GM12874 (cell line): ENCODE results near the gene SOWAHA.

Experiments used
- TF ChIP-seq, protein P1 (sequence below): IDR thresholded peaks from 2 replicates; pipeline ENCODE4 v1.5.1; 2011; ENCODE audit warnings: low read depth, mild to moderate bottlenecking, control low read depth, low read length, moderate library complexity; ENCODE audit not compliant: insufficient read depth

SOWAHA gene

DNA sequence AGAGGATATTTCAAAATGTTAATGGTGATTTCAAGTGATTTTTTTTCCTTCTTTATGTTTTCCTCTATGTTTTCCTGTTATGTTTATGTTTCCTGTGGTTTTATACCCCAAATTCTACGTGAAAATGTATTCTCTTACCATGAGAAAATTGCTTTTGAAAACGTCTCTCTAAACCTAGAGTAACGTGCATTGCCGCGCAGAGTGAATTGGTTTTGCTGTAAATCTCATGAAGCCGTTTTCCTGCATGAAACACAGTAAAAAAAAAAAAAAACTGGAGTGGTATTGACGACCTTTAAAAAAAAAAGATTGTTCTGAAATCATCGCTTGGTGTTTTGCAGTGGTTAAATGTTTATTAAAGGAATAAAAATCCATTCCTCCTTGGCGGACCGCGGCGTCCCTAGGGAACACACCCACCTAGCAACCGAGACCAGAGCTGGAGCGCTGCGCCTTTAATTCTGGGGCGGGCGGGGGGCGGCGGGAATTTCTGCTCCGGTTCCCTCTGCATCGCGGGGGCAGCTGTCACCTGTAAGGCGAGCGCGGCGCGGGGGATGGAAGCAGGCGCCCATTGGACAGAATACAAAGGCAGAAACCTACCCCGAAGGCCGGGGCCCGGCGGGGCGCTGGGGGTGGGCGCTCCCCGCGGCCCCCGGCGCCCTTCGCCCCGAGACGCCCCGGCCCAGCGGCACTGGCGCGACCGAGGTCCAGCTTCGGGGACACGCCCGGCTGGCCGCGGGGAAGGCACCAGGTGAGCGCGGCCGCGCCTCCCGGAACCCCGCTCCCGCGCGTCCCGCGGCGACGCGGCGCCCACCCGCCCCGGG is at the start of gene SOWAHA:
Gene SOWAHA (plus strand): TSS at position 522 of the 818 bp plus-strand sequence. CDS start 320 bp downstream, outside the sequence.
- TF ChIP-seq, protein P1, sequence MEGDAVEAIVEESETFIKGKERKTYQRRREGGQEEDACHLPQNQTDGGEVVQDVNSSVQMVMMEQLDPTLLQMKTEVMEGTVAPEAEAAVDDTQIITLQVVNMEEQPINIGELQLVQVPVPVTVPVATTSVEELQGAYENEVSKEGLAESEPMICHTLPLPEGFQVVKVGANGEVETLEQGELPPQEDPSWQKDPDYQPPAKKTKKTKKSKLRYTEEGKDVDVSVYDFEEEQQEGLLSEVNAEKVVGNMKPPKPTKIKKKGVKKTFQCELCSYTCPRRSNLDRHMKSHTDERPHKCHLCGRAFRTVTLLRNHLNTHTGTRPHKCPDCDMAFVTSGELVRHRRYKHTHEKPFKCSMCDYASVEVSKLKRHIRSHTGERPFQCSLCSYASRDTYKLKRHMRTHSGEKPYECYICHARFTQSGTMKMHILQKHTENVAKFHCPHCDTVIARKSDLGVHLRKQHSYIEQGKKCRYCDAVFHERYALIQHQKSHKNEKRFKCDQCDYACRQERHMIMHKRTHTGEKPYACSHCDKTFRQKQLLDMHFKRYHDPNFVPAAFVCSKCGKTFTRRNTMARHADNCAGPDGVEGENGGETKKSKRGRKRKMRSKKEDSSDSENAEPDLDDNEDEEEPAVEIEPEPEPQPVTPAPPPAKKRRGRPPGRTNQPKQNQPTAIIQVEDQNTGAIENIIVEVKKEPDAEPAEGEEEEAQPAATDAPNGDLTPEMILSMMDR: no peak

DNA sequence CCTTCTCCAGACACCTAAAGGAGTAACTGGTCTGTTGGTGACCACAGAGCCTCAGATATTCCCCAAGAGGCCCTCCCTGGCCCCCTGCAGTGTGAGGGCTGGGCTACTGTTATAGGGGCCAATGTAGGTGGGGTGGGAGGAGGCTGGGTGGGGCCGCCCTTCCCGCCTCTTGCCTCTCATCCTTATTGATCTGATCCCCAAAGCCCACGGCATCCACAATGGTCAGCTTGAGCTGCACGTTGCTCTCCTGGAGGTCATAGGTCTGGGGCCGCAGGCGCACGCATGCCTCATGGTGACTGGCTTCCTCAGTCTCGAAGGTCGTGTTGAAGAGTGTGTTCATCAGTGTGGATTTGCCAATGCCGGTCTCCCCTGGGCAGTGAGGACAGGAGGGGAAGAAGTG is 49.1 kb upstream of the SOWAHA start:
- TF ChIP-seq, protein P1: no peak

DNA sequence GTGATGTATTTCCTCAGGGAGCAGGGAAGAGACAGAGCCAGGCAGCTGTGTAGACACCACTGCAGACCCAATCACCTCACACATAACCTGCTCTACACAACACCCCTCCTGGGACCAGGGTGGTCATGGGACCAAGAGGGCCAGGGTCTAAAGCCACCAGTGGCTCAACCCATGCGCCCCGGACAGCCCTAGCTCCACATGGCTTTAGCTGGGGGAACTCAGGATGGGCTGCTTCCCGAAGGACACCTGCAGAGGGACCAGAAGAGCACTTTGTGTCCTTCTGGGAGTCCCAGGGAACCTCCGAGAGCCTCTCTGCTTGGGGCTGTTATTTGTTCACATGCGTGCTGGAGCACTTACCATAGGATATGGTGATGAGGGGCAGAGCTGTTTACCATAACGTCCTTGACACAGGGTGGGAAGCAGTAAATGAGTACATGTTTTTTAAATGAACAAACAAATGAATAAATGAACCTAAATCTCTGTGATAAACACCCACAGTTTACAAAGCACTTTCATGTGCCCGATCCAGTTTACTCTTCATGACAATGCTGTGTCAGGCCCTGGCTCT is 48.3 kb upstream of the SOWAHA start:
- TF ChIP-seq, protein P1: no peak

DNA sequence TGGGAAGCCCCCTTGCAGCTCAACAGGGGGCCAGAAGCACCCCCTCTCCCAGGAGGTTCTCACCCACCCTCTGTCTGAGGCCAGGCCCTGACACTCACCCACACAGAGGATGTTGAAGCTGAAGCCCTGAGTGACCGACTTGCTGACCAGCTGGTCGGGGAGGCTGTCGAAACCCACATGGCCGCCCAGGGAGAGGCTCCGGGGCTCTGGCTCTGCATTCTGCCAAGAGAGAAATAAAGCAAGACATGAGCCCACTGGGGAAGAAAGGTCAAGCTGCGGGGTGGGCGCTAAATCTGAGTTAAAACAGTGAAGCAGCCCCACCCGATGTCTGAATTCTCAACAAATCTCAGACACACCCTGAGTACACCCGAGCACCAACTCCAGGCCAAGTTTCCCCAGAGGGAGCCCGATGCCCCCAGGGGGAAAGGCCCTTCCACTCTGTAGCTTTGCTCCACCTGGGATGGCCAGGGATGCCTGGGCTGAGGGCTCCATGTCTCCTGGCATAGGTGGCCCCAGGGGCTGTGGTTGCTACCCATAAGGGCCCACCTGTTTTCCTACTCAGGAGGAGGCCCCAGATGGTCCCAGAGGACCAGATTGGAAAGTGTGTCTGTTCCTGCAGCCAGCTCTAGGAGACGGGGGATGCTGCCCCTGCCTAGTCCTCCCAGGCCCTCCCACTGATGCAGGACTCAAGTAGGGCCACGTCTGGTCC is 47.6 kb upstream of the SOWAHA start:
- TF ChIP-seq, protein P1: no peak

DNA sequence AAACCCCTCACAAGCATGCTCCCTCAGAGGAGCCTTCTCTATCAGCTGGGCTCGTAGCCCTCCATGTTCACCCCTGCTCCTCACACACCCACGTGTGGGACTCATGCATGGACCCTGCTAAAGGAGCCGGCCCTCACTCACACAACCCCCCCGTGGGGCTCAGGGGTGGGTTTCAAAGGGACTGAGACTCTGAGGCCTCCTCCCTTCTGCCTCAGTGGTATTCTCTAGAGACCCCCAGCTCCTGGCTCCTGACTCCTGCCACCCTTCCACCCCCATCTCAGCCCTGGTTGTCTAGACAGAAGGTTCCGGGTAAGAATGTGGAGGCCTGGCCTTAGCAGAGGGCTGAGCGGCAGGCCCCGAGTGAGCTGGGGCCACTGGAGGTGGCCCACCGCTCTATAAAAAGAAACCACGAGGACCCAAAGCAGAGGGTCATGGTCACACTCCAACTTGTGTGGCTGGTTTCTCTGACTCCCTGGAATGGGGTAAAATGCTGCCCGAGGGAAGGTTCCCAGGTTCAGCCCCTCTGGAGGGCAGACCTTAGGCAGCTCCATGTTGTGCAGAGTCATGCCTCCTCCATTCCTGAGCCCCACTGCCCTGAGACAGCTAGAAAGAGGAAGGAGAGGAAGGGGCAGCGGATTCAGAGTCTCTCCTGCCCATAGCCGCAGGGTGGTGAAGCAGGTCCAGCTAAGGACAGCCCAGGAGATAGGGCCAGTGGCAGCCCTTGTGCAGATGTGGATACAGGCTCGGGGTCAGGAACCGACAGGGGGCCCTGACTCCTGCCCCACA is 46.9 kb upstream of the SOWAHA start:
- TF ChIP-seq, protein P1: no peak

DNA sequence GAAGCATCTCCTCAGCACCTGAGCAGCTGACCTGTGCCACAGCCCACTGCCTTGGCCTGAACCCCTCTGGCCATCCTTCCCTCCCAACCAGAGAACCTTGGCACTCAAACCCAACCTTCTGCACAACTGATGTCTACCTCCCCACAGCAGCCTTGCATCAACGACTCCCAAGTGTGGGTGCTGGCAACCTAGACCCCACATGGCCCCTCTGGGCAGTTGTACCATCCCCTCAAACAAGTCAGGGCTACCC is 46.4 kb upstream of the SOWAHA start:
- TF ChIP-seq, protein P1: no peak

DNA sequence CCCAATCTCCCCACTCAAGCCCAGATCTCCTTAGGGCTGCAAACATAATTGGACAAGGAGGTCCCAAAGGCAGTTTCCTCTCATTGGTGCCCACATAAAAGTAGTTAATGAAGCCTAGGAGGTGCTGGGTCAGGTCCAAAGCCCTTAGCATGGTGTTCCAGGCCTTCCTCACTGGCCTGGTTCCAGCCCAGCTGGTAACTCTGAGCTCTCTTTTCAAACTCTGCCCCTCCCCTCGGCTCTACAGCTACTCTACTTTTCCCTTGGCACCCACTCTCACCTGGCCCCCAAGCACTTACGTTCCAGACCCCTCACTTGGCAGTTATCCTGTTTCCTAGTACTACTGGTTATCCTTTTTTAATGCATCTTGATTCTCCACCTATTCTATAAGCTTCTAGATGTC is 46.0 kb upstream of the SOWAHA start:
- TF ChIP-seq, protein P1: no peak
